NK-92 (cell line): ENCODE data around the gene STYX.

Source experiments
- DNase-seq: peaks from one replicate; lab custom pipeline; 2025; ENCODE audit not compliant: unreplicated experiment; lab: John Stamatoyannopoulos, UW

The STYX gene

DNA sequence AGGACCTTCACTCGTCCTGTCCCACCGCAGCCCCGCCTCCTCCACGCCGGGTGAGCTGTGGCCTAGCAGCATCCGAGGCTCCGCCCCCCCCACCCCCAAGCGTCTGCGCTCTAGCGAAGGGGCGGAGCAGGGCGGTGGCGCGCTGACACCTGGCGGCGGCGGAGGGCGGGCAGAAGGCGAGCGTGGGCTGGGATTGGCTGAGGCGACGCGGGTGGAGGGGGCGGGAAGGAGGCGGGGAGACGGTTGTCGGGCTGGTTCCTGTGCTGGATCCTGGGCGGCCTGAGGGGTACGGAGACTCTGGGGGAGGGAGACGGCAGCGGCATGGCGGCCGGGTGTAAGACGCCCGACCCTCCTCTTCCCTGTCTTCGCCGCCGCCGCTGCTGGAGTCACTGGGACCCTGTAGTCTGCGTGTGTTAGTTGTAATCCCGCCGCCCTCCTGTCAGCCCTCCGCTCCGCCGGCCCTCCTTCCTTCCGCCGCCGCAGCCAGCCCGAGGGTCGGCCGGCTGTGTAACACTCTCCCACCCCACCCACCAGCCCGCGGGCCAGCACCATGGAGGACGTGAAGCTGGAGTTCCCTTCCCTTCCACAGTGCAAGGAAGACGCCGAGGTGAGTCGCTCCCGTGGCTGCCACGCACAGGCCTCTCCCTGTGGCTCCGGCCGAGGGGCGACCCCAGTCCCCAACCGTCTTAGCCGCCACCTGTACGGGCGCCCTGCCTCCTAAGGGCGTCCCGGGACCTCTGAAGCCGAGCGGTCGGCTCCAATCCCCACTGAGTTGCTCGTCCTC, at the start of gene STYX:
STYX (plus strand) TSS at position 242 of the 784 bp plus-strand sequence; CDS start at position 551, 309 bp downstream.
- peak; percentile 88 for DNase-seq

DNA sequence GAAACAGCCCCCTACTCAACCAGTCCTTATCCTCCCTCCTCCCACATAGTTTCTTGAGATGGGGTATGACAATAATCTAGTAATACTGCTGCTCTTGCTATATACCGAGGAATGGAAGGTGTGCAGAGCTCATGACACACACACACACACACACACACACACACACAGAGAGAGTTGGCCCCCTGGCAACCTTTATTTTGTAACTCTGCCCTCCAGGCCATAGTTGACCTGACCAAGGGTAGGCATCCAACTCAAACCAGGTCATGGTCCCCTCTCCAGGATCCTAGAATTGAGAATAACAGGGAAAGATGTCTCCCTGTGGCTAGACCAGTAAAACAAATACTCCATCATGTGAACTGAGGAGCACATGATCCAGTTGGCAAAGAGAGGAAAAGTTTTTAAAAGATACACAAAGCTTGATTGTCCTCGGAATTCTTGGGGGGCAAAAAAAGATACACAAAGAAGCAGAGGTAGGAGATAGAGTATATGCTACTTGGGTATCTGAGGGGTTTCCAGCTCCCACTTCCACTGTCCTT, 45.9 kb upstream of the STYX start:
- no peak for DNase-seq

DNA sequence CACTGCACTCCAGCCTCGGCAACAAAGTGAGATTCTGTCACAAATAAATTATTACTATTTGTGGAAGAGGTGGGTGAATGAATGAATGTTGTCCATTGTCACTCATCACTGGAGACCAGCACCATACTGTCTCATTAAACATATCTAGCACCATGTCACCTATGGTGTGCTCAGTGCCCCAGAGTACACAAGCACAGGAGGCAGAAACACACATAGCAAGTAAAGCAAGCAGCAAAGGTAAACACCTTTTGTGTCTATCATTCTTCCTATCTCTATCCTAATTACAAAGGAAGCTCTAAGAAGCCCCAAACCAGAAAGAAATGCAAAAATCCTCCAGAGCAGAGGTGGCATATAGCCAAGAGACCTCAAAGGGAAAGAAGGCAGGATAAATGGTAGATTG, 43.8 kb upstream of the STYX start:
- no peak for DNase-seq

DNA sequence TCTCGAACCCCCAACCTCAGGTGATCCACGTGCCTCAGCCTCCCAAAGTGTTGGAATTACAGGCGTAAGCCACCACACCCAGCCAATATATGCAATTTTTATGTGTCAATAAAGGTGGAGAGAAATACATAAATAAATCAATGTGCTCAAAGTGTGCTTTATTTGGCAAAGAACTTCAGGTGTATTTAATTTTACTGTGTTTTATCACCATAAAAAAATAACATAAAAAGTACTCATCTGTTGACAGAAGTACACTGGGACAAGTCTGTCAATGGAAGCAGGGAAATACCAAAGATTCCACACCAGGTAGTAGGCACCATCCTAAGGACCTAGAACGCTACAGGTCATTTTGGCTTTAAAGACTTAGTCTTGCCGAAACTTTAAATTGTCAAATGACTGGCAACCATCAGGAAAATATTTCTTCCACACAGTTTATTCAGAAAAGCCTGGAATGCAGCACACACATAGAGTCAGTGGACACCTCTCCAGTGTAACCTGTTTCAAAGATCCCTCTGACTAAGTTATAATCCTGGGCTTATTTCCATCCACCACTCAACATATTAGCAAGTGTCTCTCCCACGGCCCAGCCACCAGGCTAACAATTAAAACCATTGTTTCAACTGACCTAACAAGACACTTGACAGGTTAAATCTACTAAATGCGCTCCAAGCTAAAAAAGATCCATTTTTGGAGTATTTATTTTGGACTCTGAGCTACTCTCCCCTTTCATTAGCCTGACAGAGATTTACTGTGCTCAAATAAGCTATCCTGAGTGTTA, 38.8 kb upstream of the STYX start:
- no peak for DNase-seq

DNA sequence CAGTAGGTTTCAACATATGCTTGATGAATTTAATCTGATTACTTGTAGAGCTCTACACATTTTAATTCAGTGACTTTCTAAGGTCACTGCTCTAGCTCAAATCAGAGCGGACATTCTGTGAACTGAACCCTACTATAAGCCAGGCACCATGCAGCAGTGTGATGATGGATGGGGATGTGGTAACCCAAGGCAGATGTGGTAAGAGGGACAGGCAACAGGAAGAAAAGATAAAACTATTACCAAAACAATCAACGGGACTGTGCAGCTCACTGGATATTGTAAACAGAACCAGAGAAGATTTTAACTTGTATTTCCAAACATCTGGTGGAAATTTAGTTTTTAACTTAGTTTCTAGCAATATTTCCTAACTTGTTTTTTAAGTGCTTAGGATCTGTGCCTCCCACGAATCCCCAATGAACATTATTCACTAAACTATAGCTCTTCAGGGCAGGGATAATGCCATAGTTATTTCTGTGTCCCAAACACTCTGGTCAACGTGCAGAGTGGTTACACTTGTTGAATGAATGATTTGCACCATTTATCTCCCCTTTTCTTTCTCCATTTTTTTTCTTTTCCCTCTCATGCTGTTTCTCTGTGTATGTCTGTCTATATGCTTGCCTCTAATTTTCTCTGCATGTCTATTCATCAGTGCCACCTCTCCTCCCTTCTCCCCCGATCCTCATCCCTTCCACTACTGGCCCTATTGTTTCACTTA, 37.6 kb upstream of the STYX start:
- DNase-seq, result no peak

DNA sequence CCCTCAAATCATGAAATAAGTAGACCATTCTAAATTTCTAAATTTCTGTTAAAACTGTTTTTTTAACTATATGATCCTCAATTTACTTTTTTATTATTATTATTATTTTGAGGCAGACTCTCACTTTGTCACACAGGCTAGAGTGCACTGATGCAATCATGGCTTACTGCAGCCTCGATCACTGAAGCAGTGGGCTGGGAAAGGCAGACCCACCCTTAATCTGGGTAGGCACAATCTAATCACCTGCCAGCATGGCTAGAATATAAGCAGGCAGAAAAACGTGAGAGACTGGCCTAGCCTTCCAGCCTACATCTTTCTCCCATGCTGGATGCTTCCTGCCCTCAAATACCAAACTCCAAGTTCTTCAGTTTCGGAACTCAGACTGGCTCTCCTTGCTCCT, 36.9 kb upstream of the STYX start:
- DNase-seq, result no peak

DNA sequence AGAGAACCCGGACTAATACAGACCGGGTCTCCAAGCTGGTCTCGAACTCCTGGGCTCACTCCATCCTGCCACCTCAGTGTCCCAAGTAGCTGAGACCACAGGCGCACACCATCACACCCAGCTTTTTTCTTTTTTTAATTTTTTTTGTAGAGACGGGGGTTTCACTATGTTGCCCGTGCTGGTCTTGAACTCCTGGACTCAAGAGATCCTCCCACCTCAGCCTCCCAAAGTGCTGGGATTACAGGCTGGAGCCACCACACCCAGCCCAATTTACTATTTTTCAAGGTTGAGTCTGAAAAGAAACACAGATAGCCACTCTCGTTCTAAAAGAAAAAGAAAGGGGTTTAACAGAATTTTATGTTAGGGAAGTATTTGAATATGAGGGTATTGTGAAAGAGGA, 36.4 kb upstream of the STYX start:
- no peak for DNase-seq

DNA sequence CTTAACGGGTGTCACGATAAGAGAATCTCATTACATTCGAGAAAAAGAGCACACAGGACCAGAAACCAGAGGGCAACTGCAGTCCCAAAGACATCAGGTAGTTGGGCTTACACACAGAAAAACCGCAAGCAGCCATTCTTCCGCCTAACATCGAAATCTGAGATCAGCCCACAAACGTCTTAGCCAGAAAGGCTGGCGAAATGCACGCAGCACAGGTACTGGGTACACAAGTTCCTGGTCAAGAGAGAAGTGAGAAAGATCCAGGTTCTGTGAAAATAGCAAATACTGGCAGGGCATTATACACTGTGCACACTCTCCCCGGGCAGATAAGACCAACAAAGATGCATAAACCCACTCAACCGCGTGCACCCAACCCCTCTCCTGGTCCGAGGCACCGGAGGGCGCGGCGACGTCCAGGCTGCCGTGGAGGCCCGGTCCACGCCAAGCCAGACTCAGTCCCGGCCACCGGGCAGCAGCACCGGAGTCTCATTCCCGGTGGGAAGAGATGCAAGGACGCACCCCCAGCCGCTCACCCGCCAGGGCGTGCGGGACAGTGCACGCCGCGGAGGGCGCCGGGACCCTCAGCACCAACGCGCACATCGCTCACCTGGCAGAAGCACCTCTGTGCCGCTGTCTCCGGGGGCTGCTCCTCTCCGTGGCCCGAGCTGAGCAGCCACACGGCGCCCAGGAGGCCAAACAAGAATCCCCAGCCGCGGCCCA, 35.0 kb upstream of the STYX start:
- no peak for DNase-seq

- DNase-seq, result no peak
These were observed 34.4 kb upstream of the STYX start, which contains the start of gene ERO1A for GRCh38 chr14:52695481-52696091. TSS of gene ERO1A (minus strand) at chr14:52695558. CDS start at chr14:52695481, 77 bp downstream.

- DNase-seq, result no peak
These were observed 29.2 kb upstream of the STYX start for GRCh38 chr14:52700701-52701172.

GRCh38 chr14:52701223-52701622, 28.7 kb upstream of the STYX start:
- DNase-seq, result no peak

- DNase-seq, result no peak
These were observed 26.7 kb upstream of the STYX start for GRCh38 chr14:52703225-52703624.

DNA sequence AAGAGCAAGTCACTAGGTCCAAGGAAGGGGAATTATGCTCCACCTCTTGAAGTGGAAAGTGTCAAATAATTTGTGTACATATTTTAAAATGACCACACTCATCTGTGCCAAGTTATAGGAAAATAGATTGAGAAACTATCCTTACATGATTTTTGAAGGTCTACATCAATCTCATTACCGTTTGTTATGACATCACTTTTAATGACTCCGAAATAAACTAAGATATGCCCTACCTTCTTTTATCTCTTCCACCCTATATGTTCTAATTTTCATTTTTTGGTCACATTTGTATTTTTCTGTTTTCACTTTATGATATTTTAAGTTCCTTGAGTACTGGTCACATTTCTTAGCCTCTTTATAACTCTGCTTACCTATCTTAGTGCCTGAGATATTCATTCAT, 26.3 kb upstream of the STYX start:
- DNase-seq, result no peak

GRCh38 chr14:52706286-52706685, 23.7 kb upstream of the STYX start:
- no peak for DNase-seq

DNA sequence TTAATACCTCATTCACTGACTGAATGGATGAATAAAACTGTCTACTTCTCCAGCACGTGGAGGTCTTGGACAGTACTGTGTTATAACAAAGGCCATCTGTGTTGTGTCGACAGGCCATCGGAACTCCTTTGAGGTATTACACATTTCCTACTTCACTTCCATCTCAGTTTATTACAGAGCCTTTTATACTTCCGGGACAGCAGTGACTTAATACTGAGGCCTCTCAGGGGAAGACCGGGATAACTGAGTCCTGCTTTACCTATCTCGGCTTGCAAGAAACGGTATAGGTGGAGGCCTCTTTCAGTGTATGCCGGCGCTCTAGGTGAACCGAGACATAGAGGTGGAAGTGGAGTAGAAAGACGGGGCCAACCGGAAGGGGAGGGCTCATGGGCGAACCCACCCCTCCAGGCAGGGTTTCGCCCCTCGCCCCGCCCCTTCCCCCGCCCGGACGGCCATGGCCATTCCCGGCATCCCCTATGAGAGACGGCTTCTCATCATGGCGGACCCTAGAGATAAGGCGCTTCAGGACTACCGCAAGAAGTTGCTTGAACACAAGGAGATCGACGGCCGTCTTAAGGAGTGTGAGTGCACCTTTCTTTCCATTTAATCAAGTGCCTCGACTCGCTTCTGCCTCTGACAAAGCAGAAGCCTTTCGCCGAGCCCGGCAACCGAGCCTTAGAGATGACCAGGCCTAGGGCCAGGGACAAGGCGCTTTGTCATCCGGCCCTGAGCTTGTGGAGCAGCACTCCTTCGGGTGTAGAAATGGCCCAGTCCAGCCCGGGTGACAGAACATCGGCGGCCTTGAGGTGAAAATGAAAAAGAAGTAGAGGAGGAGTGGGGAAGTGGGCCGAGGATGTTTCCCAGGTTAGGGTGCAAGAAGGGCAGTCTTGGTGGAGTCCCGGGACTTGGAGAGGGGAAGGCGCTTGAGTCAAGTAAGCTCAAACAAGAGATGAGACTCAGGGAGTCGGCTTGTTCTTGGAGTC, 23.0 kb upstream of the STYX start, which contains the start of gene PSMC6:
PSMC6 (plus strand) TSS at position 477 of the 983 bp plus-strand sequence; CDS start at position 497, 20 bp downstream.
- peak; percentile 52 for DNase-seq

GRCh38 chr14:52711666-52712065, 18.3 kb upstream of the STYX start:
- DNase-seq, result no peak

GRCh38 chr14:52716155-52716554, 13.8 kb upstream of the STYX start:
- no peak for DNase-seq

DNA sequence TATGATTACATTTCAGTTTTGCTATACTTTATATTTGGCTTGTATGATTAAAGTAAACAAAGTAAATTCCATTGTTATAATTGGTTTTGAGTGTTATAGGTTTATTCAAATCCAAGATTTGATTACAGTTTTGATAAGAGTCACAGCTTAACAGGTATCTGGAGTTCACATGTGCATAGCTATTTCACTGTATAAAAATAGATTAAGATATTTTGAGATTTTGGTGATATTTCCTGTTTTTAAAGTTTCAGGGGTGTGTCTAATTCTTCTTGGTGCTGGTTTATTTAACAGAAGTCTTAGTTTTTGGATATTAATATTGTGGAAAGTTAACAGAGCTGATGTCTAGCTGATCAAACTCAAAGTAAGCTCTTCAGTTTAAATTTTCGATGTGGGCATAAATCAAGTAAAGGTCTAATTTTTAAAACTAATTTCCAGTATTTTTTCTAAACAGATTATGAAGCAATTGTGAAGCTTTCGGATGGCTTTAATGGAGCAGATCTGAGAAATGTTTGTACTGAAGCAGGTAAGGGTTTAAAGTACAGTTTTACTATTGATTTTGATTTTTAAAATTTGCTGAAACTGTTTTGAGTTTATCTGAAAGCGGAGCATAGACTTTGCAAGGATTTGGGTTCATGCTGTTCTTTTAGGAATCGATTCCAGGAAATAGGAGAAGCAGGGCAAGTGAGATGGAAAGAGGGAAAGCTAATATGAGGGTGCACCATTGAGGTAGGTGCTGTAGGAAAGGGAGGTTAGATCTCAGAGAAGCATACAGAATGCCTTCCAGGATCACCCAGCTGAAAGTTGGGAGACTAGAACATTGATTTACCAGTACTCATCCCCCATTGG, 6.2 kb upstream of the STYX start:
- no peak for DNase-seq
